ENCODE data around the gene GID4.

DNA sequence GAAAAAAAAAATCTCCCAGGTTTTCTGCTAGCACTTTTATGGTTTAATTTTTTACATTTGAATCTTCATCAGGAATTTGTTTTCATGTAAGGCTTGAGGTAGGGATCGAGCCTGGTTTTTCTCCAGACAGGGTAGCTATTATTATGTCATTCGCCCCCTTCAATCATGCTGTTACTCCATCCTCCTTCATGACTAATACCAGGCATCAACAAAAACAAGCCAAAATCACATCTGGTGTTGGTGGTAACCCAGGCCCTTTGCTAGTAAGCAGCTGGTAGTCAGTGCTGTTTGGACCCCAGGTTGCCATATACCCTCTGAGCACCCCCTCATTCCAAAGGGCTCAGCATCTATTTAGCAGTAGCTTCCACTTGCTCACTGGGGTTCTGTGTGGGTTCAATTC is 37.0 kb upstream of the GID4 start:
- TF ChIP-seq POLR2AphosphoS5 (IDR thresholded peaks at IDR 0.05; ENCODE audit: low read depth, low read length) (no peak), POLR2A (IDR thresholded peaks at IDR 0.05; ENCODE audit: low read depth, low read length) (no peak)
